PC-9 (cell line): Measurements from ENCODE around the gene SHISAL2A. TPM values are rescaled to one million over a fixed set of nuclear protein-coding genes. Genes with fewer than 3 reads are reported as not detected.

Experiments
- BruUV-seq: library from RNA; stranded (reverse); fragments of 400-500 nt; replicated peaks from 2 replicates; lab custom pipeline; 2021; lab: Mats Ljungman, UMichigan
- CTCF ChIA-PET: fragments of 300-600 bp; sonication (Branson Sonifier 250); formaldehyde crosslinking; loops from one replicate; lab custom pipeline; 2022; ENCODE audit warnings: antibody characterized with exemption; lab: Charles Lee
- POLR2A ChIA-PET: fragments of 300-600 bp; sonication (Branson Sonifier 250); formaldehyde crosslinking; loops from one replicate; lab custom pipeline; 2022; ENCODE audit warnings: antibody characterized with exemption; ENCODE audit not compliant: unreplicated experiment; lab: Charles Lee
- DNase-seq, 2 experiments: peaks; one replicate each; pipeline versions ENCODE4 v3.0.0 to v3.0.0-alpha.2; 2015 to 2022; ENCODE audit warnings: mixed read lengths in 1 of 2
- H2AFZ ChIP-seq: fragments of 200-600 bp; sonication (generic); 2 replicates; pipeline ENCODE4 v1.8.1; 2017; ENCODE audit warnings: antibody characterized with exemption
- H3F3A ChIP-seq: fragments of 200-600 bp; sonication (generic); 2 replicates; pipeline ENCODE4 v1.8.1; 2017; ENCODE audit warnings: antibody characterized with exemption, mild to moderate bottlenecking, low read depth; ENCODE audit not compliant: insufficient read depth
- H3K27ac ChIP-seq: fragments of 200-600 bp; sonication (generic); 2 replicates; pipeline ENCODE4 v1.6.1; 2016; ENCODE audit warnings: mixed run types
- H3K27me3 ChIP-seq: fragments of 200-600 bp; sonication (generic); 2 replicates; pipeline ENCODE4 v1.6.1; 2016; ENCODE audit warnings: low read depth, mixed run types; ENCODE audit not compliant: insufficient read depth
- H3K36me3 ChIP-seq: fragments of 200-600 bp; sonication (generic); 2 replicates; pipeline ENCODE4 v1.6.1; 2016; ENCODE audit warnings: low read depth, mixed run types
- H3K4me1 ChIP-seq: fragments of 200-600 bp; sonication (generic); replicated peaks from 2 replicates; pipeline ENCODE4 v1.6.1; 2016; ENCODE audit warnings: mixed run types; ENCODE audit not compliant: insufficient read depth
- H3K4me2 ChIP-seq: fragments of 200-600 bp; sonication (generic); 2 replicates; pipeline ENCODE4 v1.6.1; 2017; ENCODE audit warnings: mixed run types
- H3K4me3 ChIP-seq: fragments of 200-600 bp; sonication (generic); 2 replicates; pipeline ENCODE4 v1.6.1; 2016; ENCODE audit warnings: mixed run types
- H3K79me2 ChIP-seq: fragments of 200-600 bp; sonication (generic); 2 replicates; pipeline ENCODE4 v1.6.1; 2017; ENCODE audit warnings: low read depth, mixed run types
- H3K9me2 ChIP-seq: fragments of 200-600 bp; sonication (generic); 2 replicates; pipeline ENCODE4 v1.8.1; 2017; ENCODE audit warnings: mild to moderate bottlenecking; ENCODE audit not compliant: insufficient read depth
- H3K9me3 ChIP-seq: fragments of 200-600 bp; sonication (generic); 2 replicates; pipeline ENCODE4 v1.8.1; 2016; ENCODE audit warnings: low read depth; ENCODE audit not compliant: insufficient read depth
- H4K20me1 ChIP-seq: fragments of 200-600 bp; sonication (generic); 2 replicates; pipeline ENCODE4 v1.8.1; 2017; ENCODE audit not compliant: insufficient read depth
- CTCF ChIP-seq: fragments of 200-600 bp; sonication (generic); conservative IDR thresholded peaks from 2 replicates; pipeline ENCODE4 v1.6.1; 2017; ENCODE audit warnings: mixed run types, antibody characterized with exemption, mild to moderate bottlenecking, moderate library complexity
- EZH2 ChIP-seq: fragments of 200-600 bp; sonication (generic); IDR thresholded peaks from 2 replicates; pipeline ENCODE4 v1.8.0; 2017; ENCODE audit warnings: antibody characterized with exemption, low read depth
- intact Hi-C: fragments of 100-400 bp; cut with micrococcal nuclease; formaldehyde crosslinking; loops from one replicate; pipeline ENCODE4 v1.10.0; 2022; ENCODE audit not compliant: unreplicated experiment
- total RNA-seq: library from RNA; stranded (reverse); gene quantifications from 2 replicates; pipeline ENCODE4 v1.2.3, GENCODE V29; 2021

SHISAL2A gene
- total RNA-seq, 1 experiment from 2014 or later = not detected

GRCh38 chr1:52633291-52633754, 355 bp downstream of the SHISAL2A start:
- no peak overlapping the region for H3K4me3 ChIP-seq
- H3K79me2 ChIP-seq = no peaks in the 10 kb centered on the region
- H4K20me1 ChIP-seq = no peaks in the 10 kb centered on the region
- no peaks in the 10 kb centered on the region for H3K27me3 ChIP-seq
- intact Hi-C loops = loop anchor here (5.0 kb wide), 1 partner anchor 61 kb away; no protein-coding TSS in a partner anchor
- H3K4me1 ChIP-seq = peaks cover 9% of the 10 kb centered on the region
- H3K36me3 ChIP-seq = no peaks in the 10 kb centered on the region
- DNase-seq = no peak
- TF ChIP-seq EZH2 (no peak), CTCF (no peak)
- no peak overlapping the region for H2AFZ ChIP-seq
- CTCF ChIA-PET = no interaction called here
- no peaks in the 10 kb centered on the region; the same call in 1 of the 2 replicates for H3K9me3 ChIP-seq
- POLR2A ChIA-PET = interaction anchor here (0.7 kb wide), 1 partner anchor 601 kb away, joined by 3 read pairs; no protein-coding TSS in a partner anchor
- no peaks in the 10 kb centered on the region for H3K9me2 ChIP-seq
- H3K27ac ChIP-seq = no peak overlapping the region
- no peak overlapping the region for H3K4me2 ChIP-seq
- peaks cover 8% of the 10 kb centered on the region; the same call in 1 of the 2 replicates for H3F3A ChIP-seq
- no TSS peak for BruUV-seq

GRCh38 chr1:52634111-52634510, 1.1 kb downstream of the SHISAL2A start:
- no peak for DNase-seq
- Histone ChIP-seq H2AFZ (no peak overlapping the region), H3F3A (peaks cover 5% of the 10 kb centered on the region; the same call in 1 of the 2 replicates), H3K27me3 (no peaks in the 10 kb centered on the region), H3K9me3 (no peaks in the 10 kb centered on the region; the same call in 1 of the 2 replicates), H3K4me3 (no peak overlapping the region), H3K27ac (no peak overlapping the region), H3K4me2 (no peak overlapping the region), H3K79me2 (no peaks in the 10 kb centered on the region), H3K4me1 (peaks cover 9% of the 10 kb centered on the region), H3K36me3 (no peaks in the 10 kb centered on the region), H3K9me2 (no peaks in the 10 kb centered on the region), H4K20me1 (no peaks in the 10 kb centered on the region)
- intact Hi-C loops = loop anchor here (5.0 kb wide), 1 partner anchor 62 kb away; no protein-coding TSS in a partner anchor
- ChIA-PET CTCF (no interaction called here), POLR2A (no interaction called here)
- TF ChIP-seq EZH2 (no peak), CTCF (no peak)
- BruUV-seq = no TSS peak

- intact Hi-C loops = no loop called here
- Histone ChIP-seq H3K4me1 (peaks cover 9% of the 10 kb centered on the region), H4K20me1 (no peaks in the 10 kb centered on the region), H2AFZ (no peak overlapping the region), H3K9me3 (no peaks in the 10 kb centered on the region; the same call in 1 of the 2 replicates), H3K27ac (no peak overlapping the region), H3K4me3 (no peak overlapping the region), H3F3A (no peaks in the 10 kb centered on the region), H3K79me2 (no peaks in the 10 kb centered on the region), H3K27me3 (no peaks in the 10 kb centered on the region), H3K4me2 (peak overlapping the region; percentile 20; the same call in 1 of the 2 replicates), H3K9me2 (no peaks in the 10 kb centered on the region), H3K36me3 (no peaks in the 10 kb centered on the region)
- ChIA-PET POLR2A (no interaction called here), CTCF (interaction anchor here (0.6 kb wide), 2 partner anchors 10 to 34 kb away, joined by 3 to 7 read pairs; no protein-coding TSS in a partner anchor)
- TF ChIP-seq CTCF (no peak), EZH2 (no peak)
- BruUV-seq = no TSS peak
- DNase-seq = peak in 1 of 2 experiments; percentile 55
Observed at GRCh38 chr1:52635321-52636089, 2.5 kb downstream of the SHISAL2A start.
